SK-N-MC (cell line): ENCODE measurements around the gene ARMH3.

Experiments used
- EZH2 ChIP-seq: fragments of 200-600 bp; sonication (generic); IDR thresholded peaks from one replicate; pipeline ENCODE4 v1.6.1; 2017; ENCODE audit warnings: antibody characterized with exemption
- POLR2AphosphoS5 ChIP-seq: IDR thresholded peaks from 2 replicates; pipeline ENCODE4 v1.6.1; 2012; ENCODE audit warnings: mild to moderate bottlenecking, low read depth, low read length, borderline replicate concordance

DNA sequence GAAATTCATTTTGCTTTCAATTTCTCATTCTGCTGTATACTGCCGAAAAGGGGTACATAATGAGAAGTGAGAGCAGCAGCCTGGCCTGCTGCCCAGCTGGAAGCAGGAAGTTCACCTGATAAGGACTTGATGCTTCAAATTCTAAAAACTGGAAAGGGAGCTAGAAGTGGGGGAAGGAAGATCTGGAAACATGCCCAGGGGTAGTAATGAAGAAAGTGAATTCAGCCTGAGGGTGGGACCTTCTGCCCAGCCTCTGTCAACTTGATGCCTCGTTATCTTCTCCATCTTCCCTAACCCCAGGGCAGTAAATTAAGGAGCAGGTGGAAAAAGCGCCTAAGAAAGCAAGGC, 69.4 kb downstream of the ARMH3 start:
- no peak for TF ChIP-seq EZH2
- TF ChIP-seq POLR2AphosphoS5, result no peak
